Smooth muscle cell (in vitro differentiated cells): ENCODE data around the gene TCERG1L. TPM values are rescaled to one million over a fixed set of nuclear protein-coding genes. Genes with fewer than 3 reads are reported as not detected.

Experiments
- DNase-seq: peaks from one replicate; lab custom pipeline; 2025; ENCODE audit not compliant: unreplicated experiment; lab: John Stamatoyannopoulos, UW
- H2AFZ ChIP-seq: fragments of 200-600 bp; sonication (generic); 2 replicates; pipeline ENCODE4 v1.6.0; 2016; ENCODE audit warnings: antibody characterized with exemption, low read depth, mild to moderate bottlenecking
- H3F3A ChIP-seq: fragments of 200-600 bp; sonication (generic); 2 replicates; pipeline ENCODE4 v1.6.0; 2017; ENCODE audit warnings: antibody characterized with exemption, low read depth
- H3K27ac ChIP-seq: fragments of 200-600 bp; sonication (generic); 2 replicates; pipeline ENCODE4 v1.5.1; 2016; ENCODE audit warnings: low read depth, mild to moderate bottlenecking
- H3K27me3 ChIP-seq: fragments of 200-600 bp; sonication (generic); 2 replicates; pipeline ENCODE4 v1.6.1; 2016; ENCODE audit warnings: low read depth, mild to moderate bottlenecking
- H3K36me3 ChIP-seq: fragments of 200-600 bp; sonication (generic); 2 replicates; pipeline ENCODE4 v1.5.1; 2016; ENCODE audit warnings: low read depth
- H3K4me1 ChIP-seq: fragments of 200-600 bp; sonication (generic); 2 replicates; pipeline ENCODE4 v1.5.1; 2016; ENCODE audit warnings: low read depth
- H3K4me2 ChIP-seq: fragments of 200-600 bp; sonication (generic); 2 replicates; pipeline ENCODE4 v1.6.0; 2016; ENCODE audit warnings: mild to moderate bottlenecking
- H3K4me3 ChIP-seq: fragments of 200-600 bp; sonication (generic); 2 replicates; pipeline ENCODE4 v1.5.1; 2016; ENCODE audit warnings: mild to moderate bottlenecking
- H3K79me2 ChIP-seq: fragments of 200-600 bp; sonication (generic); 2 replicates; pipeline ENCODE4 v1.6.0; 2016; ENCODE audit warnings: low read depth, mild to moderate bottlenecking
- H3K9ac ChIP-seq: fragments of 200-600 bp; sonication (generic); 2 replicates; pipeline ENCODE4 v1.6.0; 2016; ENCODE audit warnings: low read depth
- H3K9me3 ChIP-seq: fragments of 200-600 bp; sonication (generic); replicated peaks from 2 replicates; pipeline ENCODE4 v1.5.1; 2016; ENCODE audit warnings: low read depth
- H4K20me1 ChIP-seq: fragments of 200-600 bp; sonication (generic); 2 replicates; pipeline ENCODE4 v1.6.0; 2016; ENCODE audit warnings: low read depth
- CTCF ChIP-seq: fragments of 200-600 bp; sonication (generic); IDR thresholded peaks from 2 replicates; pipeline ENCODE4 v1.5.1; 2017; ENCODE audit warnings: borderline replicate concordance, mild to moderate bottlenecking, antibody characterized with exemption; ENCODE audit not compliant: insufficient read depth, poor library complexity, severe bottlenecking
- WGBS: methylation state at CpG from one replicate; pipeline ENCODE4 v1.1.7; 2016; ENCODE audit warnings: low lambda C conversion rate; 5-methylcytosine and 5-hydroxymethylcytosine counted together
- polyA plus RNA-seq: library from polyadenylated mRNA; unstranded; fragments of >200 nt; fragmentation: Nextera tagmentation; extraction: Ambion mirVana; gene quantifications from 2 replicates; pipeline ENCODE4 v1.2.1, GENCODE V29; 2016
- total RNA-seq: library from RNA; depleted of rRNA; stranded (reverse); fragments of >200 nt; gene quantifications from 2 replicates; pipeline ENCODE4 v1.2.3, GENCODE V29; 2014

The TCERG1L gene
- total and polyA plus RNA-seq, 2 experiments from 2014 or later = not detected

- Histone ChIP-seq H2AFZ (no peak overlapping the region), H3K36me3 (no peaks in the 10 kb centered on the region), H3K79me2 (no peaks in the 10 kb centered on the region), H3K9me3 (no peaks in the 10 kb centered on the region), H3K27me3 (no peaks in the 10 kb centered on the region), H3K4me2 (no peak overlapping the region), H3K27ac (no peak overlapping the region), H3F3A (no peaks in the 10 kb centered on the region), H3K4me1 (no peaks in the 10 kb centered on the region), H3K9ac (no peak overlapping the region), H4K20me1 (no peaks in the 10 kb centered on the region), H3K4me3 (no peak overlapping the region)
- TF ChIP-seq CTCF = no peak
- WGBS = 89% methylated on average over 24 of the region's 24 CpGs
- no peak for DNase-seq
Observed at GRCh38 chr10:131116216-131116990, 195.1 kb downstream of the TCERG1L start.

GRCh38 chr10:131115801-131116200 lies 195.7 kb downstream of the TCERG1L start:
- Histone ChIP-seq H4K20me1 (no peaks in the 10 kb centered on the region), H3K9ac (no peak overlapping the region), H3K27me3 (no peaks in the 10 kb centered on the region), H3K79me2 (no peaks in the 10 kb centered on the region), H2AFZ (no peak overlapping the region), H3K4me2 (no peak overlapping the region), H3F3A (no peaks in the 10 kb centered on the region), H3K4me3 (no peak overlapping the region), H3K9me3 (no peaks in the 10 kb centered on the region), H3K4me1 (no peaks in the 10 kb centered on the region), H3K27ac (no peak overlapping the region), H3K36me3 (no peaks in the 10 kb centered on the region)
- DNase-seq = no peak
- TF ChIP-seq CTCF = no peak
- WGBS = 82% methylated on average over 4 of the region's 4 CpGs

- Histone ChIP-seq H3K27me3 (no peaks in the 10 kb centered on the region), H4K20me1 (no peaks in the 10 kb centered on the region), H3K79me2 (no peaks in the 10 kb centered on the region), H3K4me1 (no peaks in the 10 kb centered on the region), H3K36me3 (no peaks in the 10 kb centered on the region), H3K4me3 (no peak overlapping the region), H3K4me2 (no peak overlapping the region), H3F3A (no peaks in the 10 kb centered on the region), H3K27ac (no peak overlapping the region), H3K9ac (no peak overlapping the region), H3K9me3 (no peaks in the 10 kb centered on the region), H2AFZ (no peak overlapping the region)
- TF ChIP-seq CTCF = no peak
- WGBS = 85% methylated on average over 14 of the region's 14 CpGs
- DNase-seq = no peak
Observed at GRCh38 chr10:131115321-131115720, 196.2 kb downstream of the TCERG1L start.

GRCh38 chr10:131114846-131115245 lies 196.7 kb downstream of the TCERG1L start:
- Histone ChIP-seq H3K79me2 (no peaks in the 10 kb centered on the region), H3K36me3 (no peaks in the 10 kb centered on the region), H3K4me1 (no peaks in the 10 kb centered on the region), H2AFZ (no peak overlapping the region), H3K27ac (no peak overlapping the region), H3K9ac (no peak overlapping the region), H3K9me3 (no peaks in the 10 kb centered on the region), H3K4me2 (no peak overlapping the region), H3K27me3 (no peaks in the 10 kb centered on the region), H3K4me3 (no peak overlapping the region), H4K20me1 (no peaks in the 10 kb centered on the region), H3F3A (no peaks in the 10 kb centered on the region)
- TF ChIP-seq CTCF = no peak
- DNase-seq = no peak
- WGBS = 83% methylated on average over 15 of the region's 15 CpGs
